ENCODE measurements around the gene GHR. TPM values are rescaled to one million over a fixed set of nuclear protein-coding genes. Genes with fewer than 3 reads are reported as not detected.

The GHR gene
- total and polyA plus RNA-seq, 10 of the 15 experiments (the other 5 are each of a cell fraction or from before 2014, with no cell fraction given) = 0.23 to 10.2 (median 0.48) TPM

- Histone ChIP-seq H3K79me2 (ENCODE audit: control insufficient read depth, insufficient read depth, low read length) (no peaks in the 10 kb centered on the region), H3K4me2 (ENCODE audit: control insufficient read depth, insufficient read depth) (no peak overlapping the region), H3K4me1 (ENCODE audit: control insufficient read depth, insufficient read depth, low read length) (no peaks in the 10 kb centered on the region), H3K9ac (ENCODE audit: control insufficient read depth, insufficient read depth, low read length) (no peak overlapping the region), H3K27ac (ENCODE audit: control insufficient read depth, insufficient read depth) (no peak overlapping the region), H4K20me1 (ENCODE audit: control insufficient read depth, insufficient read depth) (no peaks in the 10 kb centered on the region), H3K27me3 (replicated peaks in 1 of 2; ENCODE audit: control insufficient read depth in 2 of 2, insufficient read depth in 2 of 2, low read length in 1 of 2) (no peaks in the 10 kb centered on the region), H3K4me3 (no peak overlapping the region), H3K36me3 (ENCODE audit: control insufficient read depth in 2 of 2, insufficient read depth in 2 of 2, low read length in 1 of 2) (no peaks in the 10 kb centered on the region), H2AFZ (ENCODE audit: control insufficient read depth, low read depth, low read length) (no peak overlapping the region), H3K9me3 (replicated peaks; ENCODE audit: control insufficient read depth, insufficient read depth, low read length) (no peaks in the 10 kb centered on the region)
- WGBS (ENCODE audit: insufficient coverage, insufficient replicate concordance, low lambda C conversion rate, missing lambda C conversion rate) = 38% methylated on average over 2 of the region's 2 CpGs
- intact Hi-C loops (cut with micrococcal nuclease; ENCODE audit: unreplicated experiment) (no loop called here), in situ Hi-C loops (cut with MboI) (no loop called here)
- FAIRE-seq (no peak), ATAC-seq (no peak), DNase-seq (ENCODE audit: low read depth, low spot score) (no peak)
- SMC1A ChIA-PET (ENCODE audit: uncharacterized antibody, unreplicated experiment) = no interaction called here
- CTCF ChIA-PET = no interaction called here
- POLR2A ChIA-PET = no interaction called here
- TF ChIP-seq EGR1 (IDR thresholded peaks at IDR 0.05; ENCODE audit: borderline replicate concordance in 1 of 2, low read depth in 2 of 2, low read length in 2 of 2) = no peak
- TF ChIP-seq SIN3A (IDR thresholded peaks at IDR 0.05; ENCODE audit: low read depth, low read length) = no peak
- TF ChIP-seq E4F1 (IDR thresholded peaks at IDR 0.05; ENCODE audit: borderline replicate concordance, partially characterized antibody) = no peak
- no peak for TF ChIP-seq SREBF2 (IDR thresholded peaks at IDR 0.05; ENCODE audit: low read length)
- RAD21 ChIA-PET (ENCODE audit: unreplicated experiment) = no interaction called here
- BruUV-seq (replicated peaks) = no TSS peak
Measured at GRCh38 chr5:42653705-42654104, 230.5 kb downstream of the GHR start.

- H3K79me2 ChIP-seq (ENCODE audit: control insufficient read depth, insufficient read depth, low read length) = no peaks in the 10 kb centered on the region
- no peak overlapping the region for H3K4me3 ChIP-seq
- ChIA-PET RAD21 (ENCODE audit: unreplicated experiment) (interaction anchor here (0.8 to 1.3 kb wide), 3 partner anchors 64 to 187 kb away, joined by 3 to 4 read pairs (median 4); no protein-coding TSS in a partner anchor), CTCF (interaction anchor here (0.6 to 1.0 kb wide), 2 partner anchors 140 to 649 kb away, joined by 3 to 6 read pairs; no protein-coding TSS in a partner anchor), POLR2A (no interaction called here), SMC1A (ENCODE audit: uncharacterized antibody, unreplicated experiment) (interaction anchor here (1.1 to 4.2 kb wide), 4 partner anchors 40 to 77 kb away, joined by 3 to 24 read pairs (median 4); no protein-coding TSS in a partner anchor)
- ATAC-seq (no peak), FAIRE-seq (no peak), DNase-seq (ENCODE audit: low read depth, low spot score) (no peak)
- no peaks in the 10 kb centered on the region for H3K9me3 ChIP-seq (replicated peaks; ENCODE audit: control insufficient read depth, insufficient read depth, low read length)
- H2AFZ ChIP-seq (ENCODE audit: control insufficient read depth, low read depth, low read length) = no peak overlapping the region
- BruUV-seq (replicated peaks) = no TSS peak
- no peak overlapping the region for H3K9ac ChIP-seq (ENCODE audit: control insufficient read depth, insufficient read depth, low read length)
- WGBS (ENCODE audit: insufficient coverage, insufficient replicate concordance, low lambda C conversion rate, missing lambda C conversion rate) = 36% methylated on average over 2 of the region's 2 CpGs
- no peaks in the 10 kb centered on the region for H3K36me3 ChIP-seq (ENCODE audit: control insufficient read depth in 2 of 2, insufficient read depth in 2 of 2, low read length in 1 of 2)
- in situ Hi-C loops (cut with MboI) = no loop called here
- H3K27me3 ChIP-seq (replicated peaks in 1 of 2; ENCODE audit: control insufficient read depth in 2 of 2, insufficient read depth in 2 of 2, low read length in 1 of 2) = no peaks in the 10 kb centered on the region
- H3K4me1 ChIP-seq (ENCODE audit: control insufficient read depth, insufficient read depth, low read length) = no peaks in the 10 kb centered on the region
- intact Hi-C loops (cut with micrococcal nuclease; ENCODE audit: unreplicated experiment) = no loop called here
- H4K20me1 ChIP-seq (ENCODE audit: control insufficient read depth, insufficient read depth) = no peaks in the 10 kb centered on the region
- no peak overlapping the region for H3K27ac ChIP-seq (ENCODE audit: control insufficient read depth, insufficient read depth)
- H3K4me2 ChIP-seq (ENCODE audit: control insufficient read depth, insufficient read depth) = no peak overlapping the region
- TF ChIP-seq ZNF384 (IDR thresholded peaks at IDR 0.05; ENCODE audit: borderline replicate concordance, low read depth, low read length) = no peak
- no peak for TF ChIP-seq TCF3 (IDR thresholded peaks at IDR 0.05; ENCODE audit: borderline replicate concordance, insufficient read depth, low read depth, low read length)
- TF ChIP-seq IRF5 (IDR thresholded peaks at IDR 0.05; ENCODE audit: borderline replicate concordance) = no peak
- no peak for TF ChIP-seq NR2C1 (IDR thresholded peaks at IDR 0.05)
- no peak for TF ChIP-seq PKNOX1 (IDR thresholded peaks at IDR 0.05)
- no peak for TF ChIP-seq SMAD5 (IDR thresholded peaks at IDR 0.05; ENCODE audit: low read depth)
- TF ChIP-seq BRCA1 (IDR thresholded peaks at IDR 0.05; ENCODE audit: low read depth, low read length) = no peak
- TF ChIP-seq ASH2L (IDR thresholded peaks at IDR 0.05; ENCODE audit: borderline replicate concordance, low read depth) = no peak
- TF ChIP-seq IKZF2 (IDR thresholded peaks at IDR 0.05) = no peak
- TF ChIP-seq NR2C2 (IDR thresholded peaks at IDR 0.05; ENCODE audit: borderline replicate concordance, control insufficient read depth, insufficient read length, low read depth) = no peak
Measured at GRCh38 chr5:42654645-42655044, 231.4 kb downstream of the GHR start.

Data from GM12878 (cell line).